Trophoblast cell (in vitro differentiated cells and primary cell): ENCODE data around the gene STKLD1.

Source experiments
- DNase-seq, 2 donors: peaks; one replicate each; pipeline ENCODE4 v3.0.0-alpha.2; 2016
- H2AFZ ChIP-seq: 2 replicates; pipeline ENCODE4 v1.6.1; 2013; ENCODE audit warnings: low read length, moderate library complexity, mild to moderate bottlenecking; ENCODE audit not compliant: insufficient read depth, poor library complexity
- H2AK5ac ChIP-seq: 2 replicates; pipeline ENCODE4 v1.6.1; 2013; ENCODE audit warnings: mild to moderate bottlenecking, low read length
- H2BK120ac ChIP-seq: 2 replicates; pipeline ENCODE4 v1.6.1; 2013; ENCODE audit warnings: low read length, mild to moderate bottlenecking, moderate library complexity; ENCODE audit not compliant: insufficient read depth, poor library complexity
- H2BK12ac ChIP-seq: 2 replicates; pipeline ENCODE4 v1.6.1; 2013; ENCODE audit warnings: mild to moderate bottlenecking, low read length, moderate library complexity
- H2BK5ac ChIP-seq: 2 replicates; pipeline ENCODE4 v1.6.1; 2013; ENCODE audit warnings: low read length, low read depth, moderate library complexity, mild to moderate bottlenecking; ENCODE audit not compliant: poor library complexity
- H3K14ac ChIP-seq: 2 replicates; pipeline ENCODE4 v1.6.1; 2013; ENCODE audit warnings: mild to moderate bottlenecking, low read length
- H3K18ac ChIP-seq: 2 replicates; pipeline ENCODE4 v1.6.1; 2013; ENCODE audit warnings: mild to moderate bottlenecking, low read length
- H3K23ac ChIP-seq: 2 replicates; pipeline ENCODE4 v1.6.1; 2013; ENCODE audit warnings: low read length
- H3K27ac ChIP-seq: 2 replicates; pipeline ENCODE4 v1.5.1; 2013; ENCODE audit warnings: low read depth, mild to moderate bottlenecking, inconsistent platforms, low read length, moderate library complexity
- H3K27me3 ChIP-seq: 2 replicates; pipeline ENCODE4 v1.6.1; 2013; ENCODE audit warnings: inconsistent platforms, mild to moderate bottlenecking, low read length, moderate library complexity; ENCODE audit not compliant: insufficient read depth
- H3K36me3 ChIP-seq, 2 experiments: 1 replicate in 1 of 2; 2 replicates in 1 of 2; pipeline ENCODE4 v1.6.1; 2013; ENCODE audit warnings: low read length in 2 of 2, mild to moderate bottlenecking in 2 of 2, moderate library complexity in 1 of 2; ENCODE audit not compliant: insufficient read depth in 2 of 2, control insufficient read depth in 1 of 2
- H3K4ac ChIP-seq: 2 replicates; pipeline ENCODE4 v1.6.1; 2013; ENCODE audit warnings: low read depth, mild to moderate bottlenecking, low read length, moderate library complexity
- H3K4me1 ChIP-seq, 2 experiments: 1 replicate in 1 of 2; 2 replicates in 1 of 2; pipeline ENCODE4 v1.6.1; 2013; ENCODE audit warnings: low read length in 2 of 2, mild to moderate bottlenecking in 2 of 2, moderate library complexity in 1 of 2; ENCODE audit not compliant: insufficient read depth in 2 of 2, control insufficient read depth in 1 of 2
- H3K4me2 ChIP-seq: 2 replicates; pipeline ENCODE4 v1.6.1; 2013; ENCODE audit warnings: inconsistent platforms, mild to moderate bottlenecking, low read length, moderate library complexity
- H3K4me3 ChIP-seq: 2 replicates; pipeline ENCODE4 v1.5.1; 2013; ENCODE audit warnings: mild to moderate bottlenecking, low read depth, low read length, inconsistent platforms
- H3K79me1 ChIP-seq: one replicate; pipeline ENCODE4 v1.6.1; 2013; ENCODE audit warnings: low read length
- H3K79me2 ChIP-seq: 2 replicates; pipeline ENCODE4 v1.6.1; 2013; ENCODE audit warnings: low read length, mild to moderate bottlenecking; ENCODE audit not compliant: control insufficient read depth, insufficient read depth, poor library complexity
- H3K9ac ChIP-seq: 2 replicates; pipeline ENCODE4 v1.6.1; 2013; ENCODE audit warnings: mild to moderate bottlenecking, low read length
- H3K9me3 ChIP-seq: 2 replicates; pipeline ENCODE4 v1.6.1; 2013; ENCODE audit warnings: low read depth, mild to moderate bottlenecking, control low read depth, inconsistent platforms, low read length; ENCODE audit not compliant: insufficient read depth
- H4K12ac ChIP-seq: 2 replicates; pipeline ENCODE4 v1.6.1; 2013; ENCODE audit warnings: low read depth, mild to moderate bottlenecking, low read length, moderate library complexity
- H4K8ac ChIP-seq: 2 replicates; pipeline ENCODE4 v1.6.1; 2013; ENCODE audit warnings: low read depth, mild to moderate bottlenecking, low read length, moderate library complexity
- H4K91ac ChIP-seq: one replicate; pipeline ENCODE4 v1.6.1; 2013; ENCODE audit warnings: low read depth, mild to moderate bottlenecking, low read length, moderate library complexity
- WGBS: extraction: QIAGEN DNeasy Blood & Tissue Kit; methylation state at CpG from one replicate; pipeline ENCODE4 v1.1.7; 2013; ENCODE audit warnings: missing lambda C conversion rate; ENCODE audit not compliant: insufficient read length, insufficient coverage; ENCODE audit errors: extremely low coverage; 5-methylcytosine and 5-hydroxymethylcytosine counted together

Gene STKLD1

DNA sequence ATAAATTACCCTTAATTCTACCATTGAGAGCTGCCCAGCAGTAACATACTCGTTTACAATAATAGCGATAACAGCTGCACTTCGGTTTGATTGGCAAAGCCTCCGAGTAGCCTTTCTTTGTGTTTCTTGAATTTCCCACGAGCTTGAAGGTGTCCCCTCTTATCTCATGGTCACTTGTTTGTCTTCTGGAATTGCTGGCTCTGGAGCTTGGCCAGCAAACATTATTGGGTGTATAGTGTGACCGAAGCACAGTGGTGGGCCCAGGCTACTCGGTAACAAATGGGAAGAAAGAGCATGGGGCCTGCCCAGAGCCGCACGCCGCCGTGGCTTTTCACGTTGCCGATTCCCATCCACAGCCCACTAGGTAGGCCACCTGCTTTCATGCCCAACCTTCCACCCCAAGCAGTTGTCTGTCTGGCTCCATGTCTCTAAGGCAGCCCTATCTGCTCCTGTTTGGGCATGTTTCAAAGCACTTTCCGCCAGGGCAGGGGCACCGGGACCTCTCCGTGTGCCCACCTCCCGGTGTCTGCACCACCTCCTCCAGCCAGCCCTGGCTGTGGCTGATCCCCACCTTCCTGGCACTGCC lies 8.7 kb downstream of the STKLD1 start:
- H4K91ac ChIP-seq, result no peak overlapping the region
- peaks cover 15% of the 10 kb centered on the region for H3K9me3 ChIP-seq
- no peak overlapping the region for H3K4ac ChIP-seq
- H4K12ac ChIP-seq, result no peak overlapping the region
- no peak overlapping the region for H4K8ac ChIP-seq
- H3K79me2 ChIP-seq, result no peaks in the 10 kb centered on the region
- H3K4me2 ChIP-seq, result no peak overlapping the region
- H3K36me3 ChIP-seq, result no peaks in the 10 kb centered on the region
- H3K79me1 ChIP-seq, result no peaks in the 10 kb centered on the region
- no peak overlapping the region for H3K4me3 ChIP-seq
- H2BK120ac ChIP-seq, result no peak overlapping the region
- H3K9ac ChIP-seq, result no peak overlapping the region
- no peak overlapping the region for H3K27ac ChIP-seq
- H3K27me3 ChIP-seq, result no peaks in the 10 kb centered on the region
- no CpG with 5 or more reads among the region's 17 CpGs for WGBS
- no peak overlapping the region for H3K18ac ChIP-seq
- H2AK5ac ChIP-seq, result no peak overlapping the region
- H2AFZ ChIP-seq, result no peak overlapping the region
- H3K23ac ChIP-seq, result no peak overlapping the region
- H3K14ac ChIP-seq, result no peak overlapping the region
- H2BK12ac ChIP-seq, result no peak overlapping the region
- H2BK5ac ChIP-seq, result no peak overlapping the region
- no peak for DNase-seq
- H3K4me1 ChIP-seq, result peaks cover 0 to 3% of the 10 kb centered on the region in 2 experiments

DNA sequence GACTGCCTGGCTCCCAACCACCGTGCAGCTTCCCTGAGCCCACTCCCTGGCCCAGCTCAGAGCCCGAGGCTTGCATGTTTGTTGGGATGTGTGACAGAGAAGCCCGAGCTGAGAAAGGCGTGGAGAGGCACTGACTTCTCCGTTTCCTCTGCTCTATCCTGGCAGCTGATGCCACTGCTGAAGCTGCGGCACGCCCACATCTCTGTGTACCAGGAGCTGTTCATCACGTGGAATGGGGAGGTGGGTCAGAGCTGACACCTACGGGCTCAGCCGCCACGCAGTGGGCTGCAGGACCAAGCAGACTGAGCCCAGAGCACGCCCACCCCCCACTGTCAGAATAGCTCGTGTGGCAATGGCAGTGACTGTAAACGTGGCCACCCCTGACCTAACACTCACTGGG lies 9.3 kb downstream of the STKLD1 start:
- no peak overlapping the region for H2BK12ac ChIP-seq
- no peak overlapping the region for H3K14ac ChIP-seq
- no peak overlapping the region for H2BK5ac ChIP-seq
- WGBS, result no CpG with 5 or more reads among the region's 14 CpGs
- H4K91ac ChIP-seq, result no peak overlapping the region
- no peak overlapping the region for H3K4ac ChIP-seq
- H3K4me3 ChIP-seq, result no peak overlapping the region
- no peak overlapping the region for H4K12ac ChIP-seq
- no peak overlapping the region for H3K23ac ChIP-seq
- H3K79me2 ChIP-seq, result no peaks in the 10 kb centered on the region
- no peak for DNase-seq
- no peaks in the 10 kb centered on the region for H3K36me3 ChIP-seq
- no peak overlapping the region for H2BK120ac ChIP-seq
- no peak overlapping the region for H3K27ac ChIP-seq
- H3K27me3 ChIP-seq, result no peaks in the 10 kb centered on the region
- H3K9me3 ChIP-seq, result peaks cover 15% of the 10 kb centered on the region
- H2AFZ ChIP-seq, result no peak overlapping the region
- no peak overlapping the region for H2AK5ac ChIP-seq
- no peak overlapping the region for H3K18ac ChIP-seq
- peaks cover 0 to 3% of the 10 kb centered on the region in 2 experiments for H3K4me1 ChIP-seq
- no peak overlapping the region for H3K9ac ChIP-seq
- H3K79me1 ChIP-seq, result no peaks in the 10 kb centered on the region
- H3K4me2 ChIP-seq, result no peak overlapping the region
- H4K8ac ChIP-seq, result no peak overlapping the region

- WGBS, result no CpG with 5 or more reads among the region's 13 CpGs
- Histone ChIP-seq H3K18ac (no peak overlapping the region), H4K8ac (no peak overlapping the region), H3K4me2 (no peak overlapping the region), H3K9me3 (peaks cover 15% of the 10 kb centered on the region), H3K4me1 (peaks cover 0 to 3% of the 10 kb centered on the region in 2 experiments), H4K91ac (no peak overlapping the region), H3K14ac (no peak overlapping the region), H3K9ac (no peak overlapping the region), H3K4ac (no peak overlapping the region), H2BK12ac (no peak overlapping the region), H2AFZ (no peak overlapping the region), H3K79me2 (no peaks in the 10 kb centered on the region), H3K23ac (no peak overlapping the region), H3K27me3 (no peaks in the 10 kb centered on the region), H2BK5ac (no peak overlapping the region), H3K79me1 (no peaks in the 10 kb centered on the region), H3K4me3 (no peak overlapping the region), H2AK5ac (no peak overlapping the region), H3K36me3 (no peaks in the 10 kb centered on the region), H3K27ac (no peak overlapping the region), H2BK120ac (no peak overlapping the region), H4K12ac (no peak overlapping the region)
- DNase-seq, result no peak
These were observed 10.2 kb downstream of the STKLD1 start for GRCh38 chr9:133386338-133386737.

GRCh38 chr9:133387680-133388079 lies 11.5 kb downstream of the STKLD1 start:
- no peak overlapping the region for H3K9ac ChIP-seq
- no peak overlapping the region for H3K14ac ChIP-seq
- H2BK12ac ChIP-seq, result no peak overlapping the region
- H3K4me2 ChIP-seq, result no peak overlapping the region
- H3K27ac ChIP-seq, result no peak overlapping the region
- H3K9me3 ChIP-seq, result peaks cover 15% of the 10 kb centered on the region
- H3K18ac ChIP-seq, result no peak overlapping the region
- peak; percentile 68 to 70 for DNase-seq
- no peak overlapping the region for H3K4me3 ChIP-seq
- no CpG with 5 or more reads among the region's 9 CpGs for WGBS
- no peak overlapping the region for H2AK5ac ChIP-seq
- H3K27me3 ChIP-seq, result no peaks in the 10 kb centered on the region
- H3K4ac ChIP-seq, result no peak overlapping the region
- no peaks in the 10 kb centered on the region for H3K79me2 ChIP-seq
- no peak overlapping the region for H2BK120ac ChIP-seq
- H2BK5ac ChIP-seq, result no peak overlapping the region
- no peak overlapping the region for H4K12ac ChIP-seq
- H3K36me3 ChIP-seq, result no peaks in the 10 kb centered on the region
- H2AFZ ChIP-seq, result no peak overlapping the region
- no peak overlapping the region for H3K23ac ChIP-seq
- H4K91ac ChIP-seq, result no peak overlapping the region
- H3K79me1 ChIP-seq, result no peaks in the 10 kb centered on the region
- no peak overlapping the region for H4K8ac ChIP-seq
- peaks cover 0 to 3% of the 10 kb centered on the region in 2 experiments for H3K4me1 ChIP-seq
